ENCODE measurements around the gene EML4.
"Not testable (repeated sequence)": the region's sequence is repeated elsewhere in the genome, so short reads cannot be mapped to it uniquely, and the experiment has no call there.

EML4 gene

GRCh38 chr2:42268528-42269151, 99.5 kb downstream of the EML4 start:
- no peak overlapping the region for H3K9ac ChIP-seq (ENCODE audit: low read depth, low read length)
- no peaks in the 10 kb centered on the region for H3K27me3 ChIP-seq (ENCODE audit: insufficient read depth, low read length)
- WGBS, result 94% methylated on average over 2 of the region's 5 CpGs
- H3K36me3 ChIP-seq (ENCODE audit: insufficient read depth, low read length), result peaks cover 34% of the 10 kb centered on the region; the same call in 1 of the 2 replicates
- no peak overlapping the region for H3K4me3 ChIP-seq (ENCODE audit: low read length)
- no peaks in the 10 kb centered on the region for H3K9me3 ChIP-seq (ENCODE audit: insufficient read depth, low read depth, low read length)
- no peak overlapping the region for H3K27ac ChIP-seq (ENCODE audit: low read depth, low read length)
- H3K4me1 ChIP-seq (ENCODE audit: insufficient read depth, low read length), result no peaks in the 10 kb centered on the region

GRCh38 chr2:42270757-42271156, 101.6 kb downstream of the EML4 start:
- 93% methylated on average over 4 of the region's 5 CpGs for WGBS
- H3K4me3 ChIP-seq (ENCODE audit: low read length), result no peak overlapping the region
- H3K4me1 ChIP-seq (ENCODE audit: insufficient read depth, low read length), result no peaks in the 10 kb centered on the region
- no peaks in the 10 kb centered on the region for H3K27me3 ChIP-seq (ENCODE audit: insufficient read depth, low read length)
- H3K27ac ChIP-seq (ENCODE audit: low read depth, low read length), result no peak overlapping the region
- no peaks in the 10 kb centered on the region for H3K9me3 ChIP-seq (ENCODE audit: insufficient read depth, low read depth, low read length)
- H3K36me3 ChIP-seq (ENCODE audit: insufficient read depth, low read length), result peaks cover 29% of the 10 kb centered on the region; the same call in 1 of the 2 replicates
- H3K9ac ChIP-seq (ENCODE audit: low read depth, low read length), result no peak overlapping the region

DNA sequence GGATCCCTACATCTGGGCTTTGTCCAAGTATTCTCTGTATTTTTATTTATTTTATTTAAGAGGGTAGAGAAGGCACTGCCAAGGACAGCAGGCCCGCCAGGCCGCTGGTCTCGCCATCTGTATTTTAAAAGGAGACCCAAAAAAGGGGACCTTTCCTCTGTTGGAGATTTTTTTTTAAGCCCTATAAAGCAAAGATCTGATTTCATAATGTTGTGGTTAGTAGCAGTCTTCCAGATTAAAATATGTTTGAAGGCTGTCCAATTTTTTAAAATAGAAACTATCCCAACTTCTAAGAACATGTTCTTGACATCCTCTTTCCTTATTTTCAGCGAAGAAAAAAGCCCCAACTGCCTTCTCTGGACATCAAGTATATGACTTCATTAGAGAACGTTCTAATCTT, 102.1 kb downstream of the EML4 start:
- not testable (repeated sequence) for H3K4me1 ChIP-seq (ENCODE audit: insufficient read depth, low read length); H3K9ac ChIP-seq (ENCODE audit: low read depth, low read length); H3K27ac ChIP-seq (ENCODE audit: low read depth, low read length); H3K9me3 ChIP-seq (ENCODE audit: insufficient read depth, low read depth, low read length); H3K4me3 ChIP-seq (ENCODE audit: low read length); H3K27me3 ChIP-seq (ENCODE audit: insufficient read depth, low read length)
- peaks cover 24% of the 10 kb centered on the region; the same call in 1 of the 2 replicates for H3K36me3 ChIP-seq (ENCODE audit: insufficient read depth, low read length)
- 94% methylated on average over 3 of the region's 5 CpGs for WGBS

GRCh38 chr2:42274863-42275262, 105.7 kb downstream of the EML4 start:
- no peak overlapping the region for H3K27ac ChIP-seq (ENCODE audit: low read depth, low read length)
- H3K27me3 ChIP-seq (ENCODE audit: insufficient read depth, low read length), result no peaks in the 10 kb centered on the region
- WGBS, result 95% methylated on average over 1 of the region's 2 CpGs
- 0 out of 2 replicates have a peak, but pooled peaks cover 7% of the 10 kb centered on the region for H3K36me3 ChIP-seq (ENCODE audit: insufficient read depth, low read length)
- H3K4me1 ChIP-seq (ENCODE audit: insufficient read depth, low read length), result no peaks in the 10 kb centered on the region
- no peak overlapping the region for H3K9ac ChIP-seq (ENCODE audit: low read depth, low read length)
- H3K9me3 ChIP-seq (ENCODE audit: insufficient read depth, low read depth, low read length), result no peaks in the 10 kb centered on the region
- H3K4me3 ChIP-seq (ENCODE audit: low read length), result no peak overlapping the region

DNA sequence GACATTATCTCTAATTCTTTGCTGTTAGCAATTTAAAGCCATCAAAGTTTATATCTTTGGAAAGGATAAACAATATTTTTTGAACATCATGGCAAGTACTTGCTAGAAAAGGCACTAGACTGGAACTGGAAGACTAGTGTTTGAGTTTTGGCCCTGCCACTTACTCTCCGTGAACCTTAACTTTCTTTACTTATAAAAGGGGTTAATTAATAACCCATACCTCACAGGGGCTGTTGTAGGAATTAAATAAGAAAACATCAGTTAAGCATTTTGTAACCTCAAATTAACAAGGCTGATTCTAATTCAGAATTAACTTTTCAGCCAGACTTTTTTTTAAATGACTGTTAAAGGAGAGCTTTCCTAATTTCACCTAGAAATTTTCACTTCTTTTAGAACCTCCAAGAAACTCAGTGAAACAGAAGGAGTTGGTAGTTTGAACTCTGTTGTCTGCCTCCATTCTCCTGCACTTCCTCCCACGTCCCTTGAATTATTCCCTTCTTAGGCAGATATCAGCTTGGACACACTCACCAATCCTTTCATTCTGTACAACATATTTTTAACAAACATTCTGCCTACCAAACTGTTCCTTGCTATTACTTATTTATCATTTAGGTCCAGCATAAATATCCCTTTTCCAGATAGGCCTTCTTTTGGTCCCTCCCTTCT, 112.4 kb downstream of the EML4 start:
- 92% methylated on average over 2 of the region's 2 CpGs for WGBS
- Histone ChIP-seq H3K9me3 (ENCODE audit: insufficient read depth, low read depth, low read length) (no peaks in the 10 kb centered on the region), H3K9ac (ENCODE audit: low read depth, low read length) (no peak overlapping the region), H3K4me3 (ENCODE audit: low read length) (no peak overlapping the region), H3K36me3 (ENCODE audit: insufficient read depth, low read length) (peaks cover 54% of the 10 kb centered on the region), H3K4me1 (ENCODE audit: insufficient read depth, low read length) (no peaks in the 10 kb centered on the region; the same call in 1 of the 2 replicates), H3K27me3 (ENCODE audit: insufficient read depth, low read length) (no peaks in the 10 kb centered on the region), H3K27ac (ENCODE audit: low read depth, low read length) (no peak overlapping the region)

GRCh38 chr2:42284019-42284418, 114.9 kb downstream of the EML4 start:
- Histone ChIP-seq H3K9ac (ENCODE audit: low read depth, low read length) (no peak overlapping the region), H3K27ac (ENCODE audit: low read depth, low read length) (no peak overlapping the region), H3K4me3 (ENCODE audit: low read length) (no peak overlapping the region), H3K27me3 (ENCODE audit: insufficient read depth, low read length) (no peaks in the 10 kb centered on the region), H3K36me3 (ENCODE audit: insufficient read depth, low read length) (peaks cover 78% of the 10 kb centered on the region), H3K4me1 (ENCODE audit: insufficient read depth, low read length) (no peaks in the 10 kb centered on the region; the same call in 1 of the 2 replicates), H3K9me3 (ENCODE audit: insufficient read depth, low read depth, low read length) (no peaks in the 10 kb centered on the region)
- WGBS, result 95% methylated on average over 6 of the region's 6 CpGs

- WGBS, result 96% methylated on average over 2 of the region's 2 CpGs
- Histone ChIP-seq H3K36me3 (ENCODE audit: insufficient read depth, low read length) (peaks cover 84% of the 10 kb centered on the region), H3K27ac (ENCODE audit: low read depth, low read length) (no peak overlapping the region), H3K9ac (ENCODE audit: low read depth, low read length) (no peak overlapping the region), H3K9me3 (ENCODE audit: insufficient read depth, low read depth, low read length) (no peaks in the 10 kb centered on the region), H3K4me3 (ENCODE audit: low read length) (no peak overlapping the region), H3K4me1 (ENCODE audit: insufficient read depth, low read length) (no peaks in the 10 kb centered on the region; the same call in 1 of the 2 replicates), H3K27me3 (ENCODE audit: insufficient read depth, low read length) (no peaks in the 10 kb centered on the region)
Measured at GRCh38 chr2:42286268-42286946, 117.3 kb downstream of the EML4 start.

DNA sequence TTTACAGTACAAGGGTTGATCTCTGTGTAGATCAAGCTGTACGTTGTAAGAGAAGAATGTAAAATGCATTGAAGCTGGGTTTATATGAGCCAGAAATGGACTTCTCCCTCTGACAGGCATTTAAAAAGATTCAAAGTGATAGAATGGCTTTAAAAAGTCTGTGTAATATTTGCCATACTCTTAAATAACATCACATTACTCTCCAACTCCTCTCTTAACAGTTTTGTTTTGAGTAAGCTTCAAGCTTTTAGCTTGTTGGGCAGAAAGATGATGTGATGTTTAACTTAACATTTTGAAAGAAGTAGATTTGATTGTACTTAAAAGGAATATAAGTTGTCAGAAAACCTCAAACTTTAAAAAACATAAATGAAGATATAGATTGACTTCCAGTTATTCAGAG, 119.7 kb downstream of the EML4 start:
- H3K9ac ChIP-seq (ENCODE audit: low read depth, low read length), result no peak overlapping the region
- H3K9me3 ChIP-seq (ENCODE audit: insufficient read depth, low read depth, low read length), result no peaks in the 10 kb centered on the region
- 84% methylated on average over 1 of the region's 1 CpG for WGBS
- no peak overlapping the region for H3K27ac ChIP-seq (ENCODE audit: low read depth, low read length)
- H3K4me3 ChIP-seq (ENCODE audit: low read length), result no peak overlapping the region
- peaks cover 85% of the 10 kb centered on the region for H3K36me3 ChIP-seq (ENCODE audit: insufficient read depth, low read length)
- no peaks in the 10 kb centered on the region for H3K4me1 ChIP-seq (ENCODE audit: insufficient read depth, low read length)
- H3K27me3 ChIP-seq (ENCODE audit: insufficient read depth, low read length), result no peaks in the 10 kb centered on the region

DNA sequence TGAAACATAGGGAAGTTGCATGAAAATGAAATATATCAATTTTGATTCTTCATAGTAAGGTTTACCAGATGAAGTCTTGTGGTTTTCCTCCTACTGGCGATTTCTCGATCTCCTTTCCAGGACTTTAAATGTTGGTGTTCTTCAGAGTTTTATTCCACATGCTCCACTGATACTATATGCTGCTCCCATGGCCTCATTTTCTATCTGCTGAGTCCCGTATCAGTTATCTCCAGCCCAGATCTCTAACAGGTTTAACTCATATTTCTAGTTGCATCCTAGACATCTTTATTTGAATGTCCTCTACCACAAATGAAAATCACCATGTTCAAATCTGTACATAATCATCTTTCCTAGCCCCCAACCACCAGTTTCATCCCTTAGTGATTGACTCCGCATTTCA, 120.1 kb downstream of the EML4 start:
- H3K9ac ChIP-seq (ENCODE audit: low read depth, low read length), result no peak overlapping the region
- no peak overlapping the region for H3K27ac ChIP-seq (ENCODE audit: low read depth, low read length)
- H3K4me3 ChIP-seq (ENCODE audit: low read length), result no peak overlapping the region
- no peaks in the 10 kb centered on the region for H3K9me3 ChIP-seq (ENCODE audit: insufficient read depth, low read depth, low read length)
- no peaks in the 10 kb centered on the region for H3K4me1 ChIP-seq (ENCODE audit: insufficient read depth, low read length)
- H3K27me3 ChIP-seq (ENCODE audit: insufficient read depth, low read length), result no peaks in the 10 kb centered on the region
- WGBS, result 89% methylated on average over 4 of the region's 4 CpGs
- peaks cover 86% of the 10 kb centered on the region for H3K36me3 ChIP-seq (ENCODE audit: insufficient read depth, low read length)

DNA sequence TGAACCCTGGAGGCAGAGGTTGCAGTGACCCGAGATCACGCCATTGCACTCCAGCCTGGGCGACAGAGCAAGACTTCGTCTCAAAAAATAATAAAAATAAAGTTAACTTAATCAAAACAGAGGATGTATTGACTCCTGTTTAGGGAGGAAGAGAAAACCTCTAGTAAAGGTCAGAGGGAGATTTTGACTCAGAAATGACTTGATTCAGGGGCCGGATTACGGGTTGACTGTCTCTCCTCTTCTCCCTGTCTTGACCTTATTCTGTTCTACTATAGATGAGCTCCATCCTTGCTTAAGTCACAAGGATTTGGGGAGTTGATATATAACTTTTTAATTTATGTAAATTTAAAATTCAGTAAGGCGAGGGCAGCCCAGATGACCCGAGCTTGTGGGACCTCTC, 120.9 kb downstream of the EML4 start:
- H3K4me3 ChIP-seq (ENCODE audit: low read length), result no peak overlapping the region
- H3K4me1 ChIP-seq (ENCODE audit: insufficient read depth, low read length), result no peaks in the 10 kb centered on the region
- H3K27ac ChIP-seq (ENCODE audit: low read depth, low read length), result no peak overlapping the region
- H3K36me3 ChIP-seq (ENCODE audit: insufficient read depth, low read length), result peaks cover 88% of the 10 kb centered on the region
- WGBS, result 96% methylated on average over 4 of the region's 8 CpGs
- no peaks in the 10 kb centered on the region for H3K27me3 ChIP-seq (ENCODE audit: insufficient read depth, low read length)
- H3K9me3 ChIP-seq (ENCODE audit: insufficient read depth, low read depth, low read length), result no peaks in the 10 kb centered on the region
- H3K9ac ChIP-seq (ENCODE audit: low read depth, low read length), result no peak overlapping the region

- WGBS, result 97% methylated on average over 8 of the region's 8 CpGs
- Histone ChIP-seq H3K36me3 (ENCODE audit: insufficient read depth, low read length) (peaks cover 92% of the 10 kb centered on the region), H3K9me3 (ENCODE audit: insufficient read depth, low read depth, low read length) (no peaks in the 10 kb centered on the region), H3K9ac (ENCODE audit: low read depth, low read length) (no peak overlapping the region), H3K4me3 (ENCODE audit: low read length) (no peak overlapping the region), H3K27me3 (ENCODE audit: insufficient read depth, low read length) (no peaks in the 10 kb centered on the region), H3K27ac (ENCODE audit: low read depth, low read length) (no peak overlapping the region), H3K4me1 (ENCODE audit: insufficient read depth, low read length) (no peaks in the 10 kb centered on the region)
Measured at GRCh38 chr2:42293019-42293418, 123.9 kb downstream of the EML4 start.

Measured in HUES64 (cell line).